H1 (cell line): Measurements from ENCODE around the gene LMAN1L. TPM values are rescaled to one million over a fixed set of nuclear protein-coding genes. Genes with fewer than 3 reads are reported as not detected.

Experiments used
- CTCF ChIA-PET: fragments of 300-600 bp; sonication (Branson Sonifier 250); formaldehyde crosslinking; loops from one replicate; lab custom pipeline; 2021; ENCODE audit not compliant: partially characterized antibody; lab: Charles Lee
- POLR2A ChIA-PET: fragments of 300-600 bp; sonication (Branson Sonifier 250); formaldehyde crosslinking; loops from one replicate; lab custom pipeline; 2021; ENCODE audit warnings: inconsistent platforms; ENCODE audit not compliant: partially characterized antibody; lab: Charles Lee
- DNase-seq, 2 experiments: peaks; one replicate each; pipeline versions ENCODE4 v3.0.0 to v3.0.0-alpha.2; 2010 to 2022; ENCODE audit warnings: low spot score in 2 of 2, low read depth in 1 of 2, mixed read lengths in 1 of 2
- FAIRE-seq: peaks from 2 replicates; lab custom pipeline; 2011; peaks lifted over from hg19 to GRCh38; lab: Jason Lieb, UNC
- H2AFZ ChIP-seq: 2 replicates; pipeline ENCODE4 v1.8.1; 2012; ENCODE audit warnings: low read length, inconsistent platforms
- H2AK5ac ChIP-seq: 2 replicates; pipeline ENCODE4 v1.6.1; 2013; ENCODE audit warnings: low read depth, low read length
- H2BK120ac ChIP-seq: replicated peaks from 2 replicates; pipeline ENCODE3; 2013; ENCODE audit warnings: low read depth, low read length, inconsistent platforms
- H2BK12ac ChIP-seq: 2 replicates; pipeline ENCODE4 v1.6.1; 2013; ENCODE audit warnings: low read depth, low read length
- H2BK15ac ChIP-seq: 2 replicates; pipeline ENCODE4 v1.6.1; 2013; ENCODE audit warnings: low read length
- H2BK20ac ChIP-seq: 2 replicates; pipeline ENCODE4 v1.6.1; 2013; ENCODE audit warnings: low read length
- H2BK5ac ChIP-seq: 2 replicates; pipeline ENCODE4 v1.6.1; 2013; ENCODE audit warnings: low read depth, low read length
- H3K14ac ChIP-seq: 2 replicates; pipeline ENCODE4 v1.6.1; 2013; ENCODE audit warnings: inconsistent platforms; ENCODE audit not compliant: insufficient read length
- H3K18ac ChIP-seq: 2 replicates; pipeline ENCODE4 v1.6.1; 2013; ENCODE audit warnings: low read length; ENCODE audit errors: extremely low read depth
- H3K23ac ChIP-seq: 2 replicates; pipeline ENCODE4 v1.6.1; 2013; ENCODE audit warnings: inconsistent platforms; ENCODE audit not compliant: insufficient read length
- H3K23me2 ChIP-seq: 2 replicates; pipeline ENCODE4 v1.6.1; 2013; ENCODE audit warnings: low read depth, low read length
- H3K27ac ChIP-seq: 2 replicates; pipeline ENCODE4 v1.6.1; 2011; ENCODE audit warnings: low read depth, low read length, inconsistent platforms
- H3K27me3 ChIP-seq, 4 experiments: replicated peaks in 1 of 4; 1 replicate in 1 of 4; 2 replicates in 3 of 4; pipeline versions ENCODE4 v1.6.1 to v1.8.1; 2011 to 2013; ENCODE audit warnings: low read length in 3 of 4, mild to moderate bottlenecking in 3 of 4, inconsistent platforms in 2 of 4, mixed read lengths in 2 of 4, moderate library complexity in 1 of 4; ENCODE audit not compliant: control insufficient read depth in 3 of 4, insufficient read depth in 3 of 4; ENCODE audit errors: extremely low read depth in 1 of 4
- H3K36me3 ChIP-seq, 4 experiments: 2 replicates each; pipeline versions ENCODE4 v1.6.1 to v1.8.1; 2011 to 2013; ENCODE audit warnings: mild to moderate bottlenecking in 4 of 4, low read length in 3 of 4, moderate library complexity in 2 of 4, control low read depth in 1 of 4, inconsistent platforms in 1 of 4; ENCODE audit not compliant: insufficient read depth in 4 of 4, control insufficient read depth in 2 of 4
- H3K4ac ChIP-seq: replicated peaks from 2 replicates; pipeline ENCODE3; 2013; ENCODE audit warnings: low read length, low read depth, mixed read lengths, inconsistent platforms; ENCODE audit not compliant: insufficient read length
- H3K4me1 ChIP-seq, 4 experiments: replicated peaks in 1 of 4; 1 replicate in 1 of 4; 2 replicates in 3 of 4; pipeline versions ENCODE4 v1.6.1 to v1.8.1; 2011 to 2013; ENCODE audit warnings: low read length in 3 of 4, inconsistent platforms in 2 of 4, mixed read lengths in 1 of 4; ENCODE audit not compliant: insufficient read depth in 4 of 4, control insufficient read depth in 3 of 4
- H3K4me2 ChIP-seq, 2 experiments: 2 replicates each; pipeline versions ENCODE4 v1.6.1 to v1.8.1; 2011 to 2013; ENCODE audit warnings: low read depth in 2 of 2, low read length in 2 of 2, control low read depth in 1 of 2, inconsistent platforms in 1 of 2, mild to moderate bottlenecking in 1 of 2; ENCODE audit not compliant: insufficient read depth in 1 of 2
- H3K4me3 ChIP-seq, 4 experiments: fragments of 200-600, 300-600 bp in 1 of 4; sonication (generic), shearing (Covaris generic), sonication (Bioruptor Twin) in 1 of 4; 2 replicates each; pipeline versions ENCODE4 v1.5.1 to v1.8.1; 2011 to 2016; ENCODE audit warnings: low read length in 4 of 4, low read depth in 3 of 4, control low read depth in 2 of 4, inconsistent platforms in 2 of 4, mild to moderate bottlenecking in 2 of 4, mixed read lengths in 1 of 4, moderate library complexity in 1 of 4; ENCODE audit not compliant: insufficient read depth in 2 of 4; ENCODE audit errors: extremely low read depth in 1 of 4
- H3K56ac ChIP-seq: replicated peaks from 2 replicates; pipeline ENCODE3; 2013; ENCODE audit warnings: low read depth, mild to moderate bottlenecking, mixed read lengths, low read length, inconsistent platforms; ENCODE audit not compliant: insufficient read length
- H3K79me1 ChIP-seq: 2 replicates; pipeline ENCODE4 v1.6.1; 2013; ENCODE audit warnings: low read depth, low read length, control low read depth
- H3K79me2 ChIP-seq, 2 experiments: 2 replicates each; pipeline versions ENCODE4 v1.6.1 to v1.8.1; 2012 to 2013; ENCODE audit warnings: low read length in 2 of 2, mild to moderate bottlenecking in 2 of 2, inconsistent platforms in 1 of 2; ENCODE audit not compliant: insufficient read depth in 2 of 2, control insufficient read depth in 1 of 2
- H3K9ac ChIP-seq, 4 experiments: replicated peaks in 1 of 4; 1 replicate in 1 of 4; 2 replicates in 3 of 4; pipeline versions ENCODE4 v1.6.1 to v1.8.1; 2011 to 2013; ENCODE audit warnings: low read depth in 3 of 4, low read length in 3 of 4, control low read depth in 2 of 4, mild to moderate bottlenecking in 2 of 4, moderate library complexity in 2 of 4, inconsistent platforms in 1 of 4; ENCODE audit errors: extremely low read depth in 1 of 4
- H3K9me3 ChIP-seq, 2 experiments: 2 replicates each; pipeline versions ENCODE4 v1.6.1 to v1.8.1; 2012 to 2013; ENCODE audit warnings: mild to moderate bottlenecking in 2 of 2, moderate library complexity in 2 of 2, control low read depth in 1 of 2, inconsistent platforms in 1 of 2, low read depth in 1 of 2, low read length in 1 of 2, mixed read lengths in 1 of 2; ENCODE audit not compliant: insufficient read depth in 2 of 2
- H4K20me1 ChIP-seq, 2 experiments: replicated peaks in 1 of 2; 2 replicates each; pipeline versions ENCODE3 to v1.8.1; 2011 to 2013; ENCODE audit warnings: inconsistent platforms in 2 of 2, low read length in 2 of 2, mild to moderate bottlenecking in 1 of 2; ENCODE audit not compliant: insufficient read depth in 2 of 2, control insufficient read depth in 1 of 2
- H4K5ac ChIP-seq: 2 replicates; pipeline ENCODE4 v1.6.1; 2013; ENCODE audit warnings: low read length, low read depth, mixed read lengths, inconsistent platforms; ENCODE audit not compliant: insufficient read length
- H4K8ac ChIP-seq: 2 replicates; pipeline ENCODE4 v1.8.0; 2013; ENCODE audit warnings: mild to moderate bottlenecking, moderate library complexity, low read length, inconsistent platforms; ENCODE audit not compliant: insufficient read depth; ENCODE audit errors: extremely low read depth
- H4K91ac ChIP-seq: replicated peaks from 2 replicates; pipeline ENCODE3; 2013; ENCODE audit warnings: low read length, mixed read lengths, inconsistent platforms; ENCODE audit not compliant: insufficient read length
- HDAC6 ChIP-seq: IDR thresholded peaks from one replicate; pipeline ENCODE4 v1.7.1; 2012; ENCODE audit warnings: low read depth, mild to moderate bottlenecking, inconsistent platforms, low read length, moderate library complexity
- KDM1A ChIP-seq: fragments of 200-600, 300-600 bp; sonication (generic); IDR thresholded peaks from 2 replicates; pipeline ENCODE4 v1.7.1; 2016; ENCODE audit warnings: mild to moderate bottlenecking, low read length, borderline replicate concordance
- KDM4A ChIP-seq: IDR thresholded peaks from one replicate; pipeline ENCODE4 v1.7.1; 2012; ENCODE audit warnings: low read depth, mild to moderate bottlenecking, moderate library complexity, low read length, inconsistent platforms; ENCODE audit not compliant: severe bottlenecking
- POLR2A ChIP-seq, 2 experiments: IDR thresholded peaks; 1 replicate in 1 of 2; 2 replicates in 1 of 2; pipeline ENCODE4 v1.6.1; 2011; ENCODE audit warnings: low read depth in 2 of 2, low read length in 2 of 2, mild to moderate bottlenecking in 2 of 2; ENCODE audit errors: control extremely low read depth in 1 of 2
- RNF2 ChIP-seq: fragments of 200-900, 300-1000 bp; sonication (generic); IDR thresholded peaks from 2 replicates; pipeline ENCODE4 v1.7.1; 2016; ENCODE audit warnings: borderline replicate concordance, low read depth, mild to moderate bottlenecking, antibody characterized with exemption, low read length; ENCODE audit not compliant: poor library complexity, severe bottlenecking; ENCODE audit errors: missing control alignments
- RXRA ChIP-seq: IDR thresholded peaks from 2 replicates; pipeline ENCODE4 v1.6.1; 2011; ENCODE audit warnings: low read depth, mild to moderate bottlenecking, low read length, moderate library complexity; ENCODE audit not compliant: insufficient read depth
- SP4 ChIP-seq: IDR thresholded peaks from 2 replicates; pipeline ENCODE4 v1.6.1; 2012; ENCODE audit warnings: low read length, inconsistent platforms
- WGBS, 2 experiments: shearing (Covaris generic) in 1 of 2; methylation state at CpG; one replicate each; pipeline versions ENCODE4 v1.1.6 to v1.1.7; 2013 to 2015; ENCODE audit warnings: low lambda C conversion rate in 2 of 2, mixed read lengths in 2 of 2, inconsistent platforms in 1 of 2, low coverage in 1 of 2, missing lambda C conversion rate in 1 of 2; ENCODE audit not compliant: insufficient replicate concordance in 2 of 2, insufficient coverage in 1 of 2, insufficient read length in 1 of 2; ENCODE audit errors: extremely low coverage in 1 of 2, missing lambda C conversion rate in 1 of 2; 5-methylcytosine and 5-hydroxymethylcytosine counted together
- polyA plus RNA-seq, 7 experiments: library from polyadenylated mRNA; depleted of rRNA in 3 of 7; stranded (reverse) in 5 of 7; unstranded in 2 of 7; fragments of >200 nt in 5 of 7; fragments of 200-250 nt in 2 of 7; gene quantifications; 1 replicate in 5 of 7; 2 replicates in 1 of 7; 4 replicates in 1 of 7; pipeline versions ENCODE4 v1.2.1 to v1.2.3, GENCODE V29; 2011 to 2013; ENCODE audit warnings: missing spikeins in 2 of 7, mixed read lengths in 2 of 7
- total RNA-seq: library from RNA; stranded (reverse); fragmentation: NEBNext Ultra II Directional; extraction: Animal tissue kit (Norgen Biotek cat#: 25700); gene quantifications from 2 replicates; pipeline ENCODE4 v1.2.1, GENCODE V29; 2021
- TF ChIP-seq, protein P1 (sequence below): IDR thresholded peaks from 2 replicates; pipeline ENCODE4 v1.6.1; 2012; ENCODE audit warnings: inconsistent platforms
- TF ChIP-seq, protein P2 (sequence below): IDR thresholded peaks from 2 replicates; pipeline ENCODE4 v1.6.1; 2012; ENCODE audit warnings: low read length, inconsistent platforms
- TF ChIP-seq, protein P3 (sequence below): IDR thresholded peaks from 2 replicates; pipeline ENCODE4 v1.6.1; 2011; ENCODE audit warnings: low read depth, mild to moderate bottlenecking, low read length; ENCODE audit not compliant: insufficient read depth

The LMAN1L gene
- total and polyA plus RNA-seq, 2 of the 8 experiments (the other 6 are each of a cell fraction or from before 2014, with no cell fraction given), result not detected

DNA sequence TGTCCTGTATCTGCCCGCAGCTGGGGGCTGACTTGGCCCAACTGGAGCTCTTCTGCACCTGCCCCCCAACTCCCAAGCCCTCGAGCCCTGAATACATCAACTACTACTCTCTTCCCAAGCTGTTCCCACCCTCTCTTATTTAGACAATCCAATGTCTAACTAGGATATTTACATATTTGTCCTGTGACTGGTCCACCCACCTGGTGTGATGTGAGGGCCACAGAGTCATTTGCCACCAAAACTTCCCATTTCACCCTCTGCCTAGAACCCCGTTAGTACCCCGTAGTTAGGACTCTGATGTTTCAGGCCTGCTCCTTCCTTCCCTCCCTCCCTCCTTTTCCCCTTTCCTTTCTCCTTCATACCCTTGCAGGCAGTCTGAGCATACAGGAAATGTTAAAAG, 20.2 kb downstream of the LMAN1L start:
- Histone ChIP-seq H3K23ac (no peak overlapping the region), H2BK12ac (no peak overlapping the region), H3K23me2 (no peaks in the 10 kb centered on the region), H3K9ac (no peak overlapping the region), H4K8ac (no peak overlapping the region), H4K91ac (no peak overlapping the region), H3K36me3 (no peaks in the 10 kb centered on the region), H3K4me3 (no peak overlapping the region), H3K56ac (no peak overlapping the region), H3K27ac (no peak overlapping the region), H4K5ac (no peak overlapping the region), H4K20me1 (peaks cover 0 to 2% of the 10 kb centered on the region in 2 experiments), H3K9me3 (no peaks in the 10 kb centered on the region), H3K4ac (no peak overlapping the region), H2BK20ac (no peak overlapping the region), H3K79me2 (no peaks in the 10 kb centered on the region), H3K4me2 (no peak overlapping the region), H2AK5ac (no peak overlapping the region), H3K18ac (no peak overlapping the region), H2BK5ac (no peak overlapping the region), H2BK15ac (no peak overlapping the region), H3K79me1 (no peaks in the 10 kb centered on the region), H3K27me3 (peaks cover 0 to 6% (median 2%) of the 10 kb centered on the region in 4 experiments; a peak in 4 of 7 replicates), H3K14ac (no peak overlapping the region), H2AFZ (no peak overlapping the region), H3K4me1 (peaks cover 0 to 4% (median 2%) of the 10 kb centered on the region in 4 experiments; a peak in 4 of 7 replicates), H2BK120ac (no peak overlapping the region)
- 79% methylated on average over 4 of the region's 4 CpGs; no CpG with 5 or more reads in 1 of the 2 experiments for WGBS, 2 experiments
- ChIA-PET POLR2A (interaction anchor here (1.1 to 4.6 kb wide), 5 partner anchors 9 to 70 kb away, joined by 3 to 23 read pairs (median 3); partner anchors contain the start of genes CSK and ULK3), CTCF (interaction anchor here (0.6 to 2.6 kb wide), 13 partner anchors 11 to 319 kb away, joined by 3 to 15 read pairs (median 4); partner anchors contain the start of genes LMAN1L and ULK3)
- FAIRE-seq (no peak), DNase-seq (no peak)
- no peak for TF ChIP-seq HDAC6
- TF ChIP-seq, protein P1, sequence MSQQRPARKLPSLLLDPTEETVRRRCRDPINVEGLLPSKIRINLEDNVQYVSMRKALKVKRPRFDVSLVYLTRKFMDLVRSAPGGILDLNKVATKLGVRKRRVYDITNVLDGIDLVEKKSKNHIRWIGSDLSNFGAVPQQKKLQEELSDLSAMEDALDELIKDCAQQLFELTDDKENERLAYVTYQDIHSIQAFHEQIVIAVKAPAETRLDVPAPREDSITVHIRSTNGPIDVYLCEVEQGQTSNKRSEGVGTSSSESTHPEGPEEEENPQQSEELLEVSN, result no peak
- TF ChIP-seq KDM1A, result no peak
- no peak for TF ChIP-seq KDM4A
- TF ChIP-seq RNF2, result no peak
- TF ChIP-seq, protein P2, sequence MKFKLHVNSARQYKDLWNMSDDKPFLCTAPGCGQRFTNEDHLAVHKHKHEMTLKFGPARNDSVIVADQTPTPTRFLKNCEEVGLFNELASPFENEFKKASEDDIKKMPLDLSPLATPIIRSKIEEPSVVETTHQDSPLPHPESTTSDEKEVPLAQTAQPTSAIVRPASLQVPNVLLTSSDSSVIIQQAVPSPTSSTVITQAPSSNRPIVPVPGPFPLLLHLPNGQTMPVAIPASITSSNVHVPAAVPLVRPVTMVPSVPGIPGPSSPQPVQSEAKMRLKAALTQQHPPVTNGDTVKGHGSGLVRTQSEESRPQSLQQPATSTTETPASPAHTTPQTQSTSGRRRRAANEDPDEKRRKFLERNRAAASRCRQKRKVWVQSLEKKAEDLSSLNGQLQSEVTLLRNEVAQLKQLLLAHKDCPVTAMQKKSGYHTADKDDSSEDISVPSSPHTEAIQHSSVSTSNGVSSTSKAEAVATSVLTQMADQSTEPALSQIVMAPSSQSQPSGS, result no peak
- no peak for TF ChIP-seq SP4
- TF ChIP-seq, protein P3, sequence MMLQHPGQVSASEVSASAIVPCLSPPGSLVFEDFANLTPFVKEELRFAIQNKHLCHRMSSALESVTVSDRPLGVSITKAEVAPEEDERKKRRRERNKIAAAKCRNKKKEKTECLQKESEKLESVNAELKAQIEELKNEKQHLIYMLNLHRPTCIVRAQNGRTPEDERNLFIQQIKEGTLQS, result no peak
- TF ChIP-seq RXRA, result no peak
- TF ChIP-seq POLR2A (IDR thresholded peaks at IDR 0.05; ENCODE audit: control extremely low read depth in 1 of 2, low read depth in 2 of 2, low read length in 2 of 2), result no peak
